DMS 273 (cell line): ENCODE data around the gene HIVEP1.
A peak's percentile ranks its signal among the peaks of the same experiment; 100 is the strongest.

Experiments used
- DNase-seq: peaks from one replicate; lab custom pipeline; 2025; ENCODE audit not compliant: unreplicated experiment; lab: John Stamatoyannopoulos, UW

HIVEP1 gene

DNA sequence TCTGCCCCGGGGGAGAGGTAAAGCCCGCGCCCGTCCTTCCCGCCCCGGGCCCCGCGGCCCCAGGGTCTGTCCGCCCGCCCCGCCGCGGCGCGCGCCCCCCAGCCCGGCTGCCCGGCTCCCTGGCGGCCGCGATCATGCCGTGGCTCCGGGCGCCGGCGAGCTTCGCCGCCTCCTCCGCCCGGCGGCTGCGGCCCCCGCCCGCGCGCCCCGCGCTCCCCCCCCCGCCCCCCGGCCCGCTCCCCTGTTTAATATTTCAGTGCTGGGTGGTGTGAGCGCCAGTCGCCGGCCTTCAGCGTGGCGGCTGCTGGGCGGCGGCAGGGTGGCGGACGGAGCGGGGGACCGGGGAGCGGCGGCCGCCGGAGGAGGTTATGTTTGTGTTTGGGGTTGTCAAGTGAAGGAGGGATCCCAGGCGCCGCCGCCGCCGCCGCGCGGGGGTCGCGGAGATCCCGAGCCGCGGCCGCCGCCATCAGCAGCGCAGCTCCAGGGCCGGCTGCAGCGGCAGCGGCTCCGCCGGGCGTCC is at the start of gene HIVEP1:
HIVEP1 (plus strand) TSS at position 275 of the 520 bp plus-strand sequence. CDS start 3,317 bp downstream, outside the sequence.
- peak; percentile 73 for DNase-seq

DNA sequence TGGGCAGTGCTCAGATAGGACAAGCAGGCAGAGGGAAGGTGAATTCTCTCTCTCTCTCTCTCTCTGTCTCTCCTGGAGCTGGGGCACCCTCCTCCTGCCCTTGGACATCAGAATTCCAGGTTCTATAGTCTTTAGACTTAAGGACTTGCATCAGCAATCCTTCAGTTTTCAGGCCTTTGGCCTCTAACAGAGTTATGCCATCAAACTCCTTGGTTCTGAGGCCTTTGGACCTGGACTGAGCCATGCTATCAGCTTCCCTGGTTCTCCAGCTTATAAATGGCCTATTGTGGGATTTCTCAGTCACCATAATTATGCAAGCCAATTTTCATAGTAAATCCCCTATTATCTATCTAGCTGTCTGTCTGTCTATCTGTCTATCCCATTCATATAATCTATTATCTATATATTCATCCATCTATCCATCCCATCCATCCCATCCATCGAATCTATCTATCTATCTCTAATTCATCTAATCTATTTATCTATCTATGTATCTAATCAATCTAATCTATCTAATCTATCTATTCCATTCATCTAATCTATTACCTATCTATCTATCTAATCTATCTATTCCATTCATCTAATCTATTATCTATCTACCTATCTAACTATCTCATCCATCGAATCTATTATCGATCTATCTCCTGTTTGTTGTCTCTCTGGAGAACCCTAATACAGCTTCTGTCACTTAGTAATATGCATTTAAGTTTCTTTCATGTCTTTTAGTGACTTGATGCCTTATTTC is 48.2 kb upstream of the HIVEP1 start:
- DNase-seq, result no peak

DNA sequence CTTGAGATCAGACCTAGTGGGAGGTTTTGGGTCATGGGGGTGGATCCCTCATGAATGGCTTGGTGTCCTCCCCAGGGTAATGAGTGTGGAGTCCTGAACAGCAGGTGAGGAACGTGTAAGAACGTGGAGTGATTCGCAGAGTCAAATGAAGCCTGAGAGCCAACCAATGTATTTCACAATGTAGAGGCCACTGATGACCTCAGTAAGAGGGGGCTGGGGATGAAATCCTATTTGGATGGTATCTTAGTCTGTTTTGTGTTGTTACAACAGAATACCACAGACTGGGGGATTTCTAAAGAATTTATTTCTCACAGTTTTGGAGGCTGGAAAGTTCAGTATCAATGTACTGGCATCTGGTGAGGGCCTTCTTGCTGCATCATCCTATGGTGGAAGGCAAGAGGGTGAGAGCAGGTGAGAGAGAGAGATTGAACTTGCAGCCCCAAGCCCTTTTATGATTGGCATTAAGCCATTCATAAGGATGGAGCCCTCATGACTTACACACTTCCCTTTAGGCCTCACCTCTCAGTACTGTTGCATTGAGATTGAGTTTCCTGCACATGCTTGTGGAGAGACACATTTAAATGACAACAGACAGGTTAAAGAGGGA is 47.3 kb upstream of the HIVEP1 start:
- DNase-seq, result no peak

DNA sequence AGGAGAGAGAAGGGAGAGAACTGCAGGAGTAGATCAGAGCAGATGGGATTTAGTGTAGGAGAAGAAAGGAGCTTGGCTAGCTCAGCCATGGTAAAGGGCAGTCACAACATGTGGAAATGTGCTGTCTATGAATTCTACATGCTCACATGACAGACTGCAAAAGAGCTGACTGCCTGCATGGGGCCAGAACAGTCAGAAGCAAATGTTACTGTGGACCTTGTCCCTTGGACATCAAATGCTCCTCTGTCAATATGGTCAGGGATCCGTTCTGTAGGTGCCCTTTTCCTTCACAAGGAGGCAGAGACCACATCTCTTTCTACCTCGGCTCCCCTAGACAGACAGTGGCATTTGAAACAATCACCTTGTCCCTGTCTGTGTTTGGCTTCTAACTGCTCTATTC is 46.6 kb upstream of the HIVEP1 start:
- DNase-seq, result no peak

DNA sequence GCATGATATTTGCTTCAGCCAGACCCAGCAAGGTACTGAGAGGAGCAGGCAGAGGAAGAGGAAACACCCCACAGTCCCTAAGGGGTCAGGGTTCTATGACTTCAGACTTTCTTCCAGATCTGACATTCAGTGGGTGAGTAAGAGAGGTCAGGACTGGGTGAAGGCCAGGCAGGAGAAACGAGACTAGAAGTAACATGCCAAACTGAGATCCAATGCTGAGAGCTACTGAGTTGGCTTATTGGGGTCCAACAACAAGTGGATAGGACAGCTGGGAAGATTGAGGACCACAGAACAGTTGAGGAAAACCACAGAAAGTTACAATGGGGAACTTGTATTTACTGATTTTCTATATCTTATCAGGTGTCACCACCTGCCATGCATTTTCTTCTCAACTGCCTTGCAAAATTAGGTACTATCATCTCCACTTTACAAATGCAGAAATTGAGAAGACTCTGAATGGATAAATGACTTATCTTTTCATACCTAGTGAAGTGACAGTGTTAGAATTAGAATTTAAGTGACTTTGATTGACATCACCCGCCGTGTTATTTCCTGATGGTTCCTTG is 43.8 kb upstream of the HIVEP1 start:
- no peak for DNase-seq

DNA sequence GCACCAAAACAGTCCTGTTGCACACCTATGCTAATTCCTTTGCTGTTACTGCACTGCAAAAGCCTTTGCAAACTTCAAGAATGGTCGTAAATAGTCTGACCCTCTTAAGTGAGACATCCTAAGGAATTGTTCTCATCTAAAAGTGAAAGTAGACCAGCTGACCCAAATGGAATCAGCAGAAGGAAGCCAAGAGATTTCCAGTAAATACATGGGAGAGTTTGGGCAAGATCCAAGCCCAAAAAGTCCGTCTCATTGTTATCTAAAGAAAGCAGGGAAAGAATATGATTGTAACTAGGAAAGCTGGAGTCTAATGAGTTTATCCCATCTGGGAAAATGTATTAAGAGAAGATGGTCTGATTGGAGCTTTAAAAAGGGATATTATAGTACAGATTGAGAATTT is 43.0 kb upstream of the HIVEP1 start:
- no peak for DNase-seq

DNA sequence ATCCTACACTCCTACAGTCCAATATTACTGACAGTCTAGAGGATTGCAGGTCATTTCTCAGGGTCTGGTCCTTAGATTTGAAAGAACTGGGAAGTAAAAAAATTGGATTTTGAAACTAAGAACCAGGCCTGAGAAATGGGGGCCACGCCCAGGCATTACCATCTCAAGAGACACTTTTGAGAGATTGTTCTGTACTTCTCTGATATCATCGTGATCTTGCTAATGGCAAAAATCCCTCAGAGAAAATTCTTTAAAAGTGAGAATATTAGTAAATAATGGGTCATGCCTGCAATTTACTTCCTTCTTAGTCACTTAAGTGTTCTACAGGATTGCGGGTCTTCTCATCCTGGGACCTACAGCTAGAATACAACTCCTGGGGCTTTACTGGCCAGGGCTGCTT is 42.0 kb upstream of the HIVEP1 start:
- no peak for DNase-seq

DNA sequence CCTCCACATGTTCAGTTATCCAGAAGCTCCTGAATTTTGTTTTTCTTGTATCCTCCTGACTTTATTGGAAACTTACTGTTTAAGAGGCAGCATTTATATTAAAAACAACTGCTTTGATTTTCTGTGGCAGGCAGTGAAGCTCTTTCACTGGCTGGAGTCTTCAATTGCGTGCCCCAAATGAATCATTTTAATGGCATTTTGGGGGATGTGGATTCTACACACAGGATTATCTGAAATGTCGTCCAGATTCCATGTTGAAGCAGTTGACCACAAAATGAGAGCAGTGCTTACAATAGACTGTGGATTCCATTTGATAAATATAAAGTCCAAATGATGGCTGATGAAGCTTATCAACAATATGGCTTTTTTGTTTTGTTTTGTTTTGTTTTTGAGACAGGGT is 41.0 kb upstream of the HIVEP1 start:
- DNase-seq, result no peak

DNA sequence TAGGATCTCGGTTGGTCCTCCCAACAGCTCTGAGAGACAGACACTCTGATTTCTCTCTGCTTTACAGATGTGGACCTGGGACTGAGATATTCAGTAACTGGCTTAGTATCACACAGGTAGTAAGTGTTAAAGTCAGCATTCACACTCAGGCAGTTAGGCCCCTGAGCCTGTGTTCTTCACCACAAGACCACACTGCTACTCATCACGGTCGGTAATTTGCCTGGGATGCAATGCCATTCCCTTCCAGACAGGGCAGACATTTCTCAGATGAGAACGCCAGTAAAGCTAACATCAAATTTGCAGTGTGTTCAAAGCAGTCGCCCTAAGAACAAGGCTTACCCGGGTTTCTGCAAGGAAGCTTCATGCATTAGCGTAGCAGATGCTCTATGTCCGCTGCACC is 39.8 kb upstream of the HIVEP1 start:
- DNase-seq, result no peak

DNA sequence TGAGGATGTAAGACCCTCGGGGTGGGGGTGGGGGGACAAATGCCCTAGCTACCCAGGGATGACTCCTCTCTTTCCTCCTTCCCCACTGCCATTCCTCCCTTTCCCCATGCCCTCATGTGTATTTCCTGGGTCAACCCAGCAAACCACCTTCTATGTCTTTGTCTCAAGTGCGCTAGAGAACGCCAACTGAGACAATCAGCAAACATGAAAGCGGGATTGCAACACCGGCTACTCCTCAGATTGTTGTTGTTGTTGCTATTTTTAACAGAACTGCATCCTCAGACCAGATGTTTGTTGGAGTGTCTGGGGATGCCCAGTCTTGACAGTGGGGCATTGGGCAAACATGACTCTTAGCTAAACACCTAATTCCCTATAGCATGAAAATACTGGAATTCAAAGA is 39.3 kb upstream of the HIVEP1 start:
- no peak for DNase-seq

DNA sequence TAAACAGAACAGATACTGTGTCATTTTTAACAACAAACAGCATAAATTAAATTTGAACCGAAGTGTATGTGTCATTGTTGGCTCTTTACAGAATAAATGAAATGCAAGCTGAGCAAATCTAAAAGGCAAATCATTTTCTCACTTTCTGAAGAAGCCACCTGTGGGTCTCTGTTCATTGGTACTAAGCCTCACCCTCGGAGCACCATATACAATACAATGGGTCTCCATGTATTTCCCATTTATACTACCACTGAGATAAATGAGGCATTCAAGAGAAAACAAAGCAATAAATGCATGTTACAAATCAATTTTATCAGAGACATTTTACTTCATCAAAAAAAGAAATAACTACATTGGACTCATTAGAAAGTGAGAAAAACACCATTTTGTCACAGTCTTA is 38.9 kb upstream of the HIVEP1 start:
- no peak for DNase-seq

DNA sequence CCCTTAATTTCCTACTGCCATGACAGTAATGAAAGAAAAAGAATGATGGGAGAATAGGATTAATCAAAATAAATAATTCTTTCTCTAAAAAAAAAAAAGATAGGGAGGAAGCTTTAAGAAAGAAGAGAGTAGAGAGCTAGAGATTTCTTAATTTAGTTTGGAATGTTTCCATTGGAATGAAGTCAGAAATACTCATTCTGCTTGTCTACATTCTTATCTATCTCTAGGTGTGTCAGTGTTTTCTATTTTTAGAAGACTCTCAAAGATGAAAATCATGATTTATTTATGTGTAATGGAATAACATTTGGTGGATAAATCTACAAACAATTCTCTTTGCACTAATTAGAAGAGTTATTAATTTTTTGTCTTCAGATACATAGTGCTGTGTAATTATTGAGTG is 38.0 kb upstream of the HIVEP1 start:
- no peak for DNase-seq

DNA sequence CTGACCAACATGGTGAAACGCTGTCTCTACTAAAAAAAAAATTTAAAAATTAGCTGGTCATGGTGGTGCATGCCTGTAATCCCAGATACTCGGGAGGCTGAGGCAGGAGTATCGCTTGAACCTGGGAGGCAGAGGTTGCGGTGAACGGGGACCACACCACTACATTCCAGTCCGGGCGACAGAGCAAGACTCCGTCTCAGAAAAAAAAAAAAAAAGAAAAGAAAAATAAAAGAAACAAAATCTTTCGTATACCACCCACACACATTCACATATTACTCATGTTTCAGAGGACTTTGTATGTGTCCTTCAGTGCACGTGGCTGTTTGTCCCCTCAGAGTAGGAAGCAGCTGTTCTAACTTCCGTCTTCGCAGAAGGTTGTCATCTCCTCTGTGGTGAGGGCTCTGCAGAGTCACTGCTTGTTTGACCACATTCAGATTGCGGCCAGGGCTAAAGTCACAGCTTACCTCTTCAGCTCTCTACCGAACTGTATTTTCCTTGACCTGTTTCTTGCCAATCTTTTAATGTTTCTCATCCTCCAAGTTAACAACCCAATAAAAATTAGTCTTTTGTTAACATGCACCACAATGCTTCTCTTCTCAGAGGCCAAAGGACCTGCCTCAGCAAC is 36.6 kb upstream of the HIVEP1 start:
- DNase-seq, result no peak

DNA sequence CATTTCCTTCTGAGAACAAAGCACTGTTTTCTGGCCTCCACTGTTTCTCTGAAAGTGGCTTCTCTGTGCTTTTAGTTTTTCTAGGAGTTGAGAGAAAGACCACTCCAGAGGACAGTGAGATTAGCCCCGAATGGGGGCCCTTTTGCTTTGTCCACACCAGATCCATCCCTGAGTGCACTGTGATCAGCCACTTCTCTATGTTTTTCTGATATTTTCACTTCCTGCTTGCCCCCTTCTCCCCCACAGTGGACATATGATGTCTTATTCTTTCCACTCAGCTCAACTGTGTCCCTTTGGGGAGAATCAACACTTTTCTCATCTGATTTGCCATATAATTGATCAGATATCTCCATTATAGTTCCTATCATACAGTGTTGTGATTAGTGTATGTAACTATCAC is 35.6 kb upstream of the HIVEP1 start:
- no peak for DNase-seq

DNA sequence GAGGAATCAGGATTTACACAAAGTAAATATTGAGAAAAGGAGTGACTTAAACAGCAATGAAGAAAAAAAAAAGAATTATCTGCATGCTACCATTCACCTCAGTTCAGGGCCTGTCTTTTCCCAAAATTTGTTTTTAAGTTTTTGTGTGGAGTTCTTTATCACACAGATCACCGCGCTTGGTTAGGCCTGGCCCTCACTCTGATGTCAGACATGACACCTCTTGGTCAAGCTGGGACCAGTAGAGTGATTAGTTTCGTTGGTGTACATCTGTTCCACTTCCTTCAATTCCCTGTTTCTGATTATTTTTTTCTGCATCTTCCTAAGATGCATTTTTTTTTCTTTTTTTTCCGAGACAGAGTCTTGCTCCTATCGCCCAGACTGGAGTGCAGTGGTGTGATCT is 34.9 kb upstream of the HIVEP1 start:
- no peak for DNase-seq

DNA sequence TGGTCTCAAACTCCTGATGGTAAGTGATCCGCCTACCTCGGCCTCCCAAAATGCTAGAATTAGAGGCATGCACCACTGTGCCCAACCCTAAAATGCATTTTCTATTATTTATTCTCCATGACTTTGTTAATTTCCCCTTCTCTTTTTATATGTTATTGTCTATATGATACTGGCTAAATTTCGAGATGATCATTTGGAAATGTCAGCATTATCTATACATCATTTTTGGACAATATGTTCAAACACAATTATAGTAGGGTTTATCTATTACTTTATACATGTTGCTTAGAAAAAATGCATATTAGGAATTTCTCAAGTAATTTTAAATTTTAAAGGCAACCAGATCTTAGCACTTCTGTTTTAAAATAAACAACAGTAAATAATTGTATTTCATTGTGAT is 34.4 kb upstream of the HIVEP1 start:
- DNase-seq, result no peak

DNA sequence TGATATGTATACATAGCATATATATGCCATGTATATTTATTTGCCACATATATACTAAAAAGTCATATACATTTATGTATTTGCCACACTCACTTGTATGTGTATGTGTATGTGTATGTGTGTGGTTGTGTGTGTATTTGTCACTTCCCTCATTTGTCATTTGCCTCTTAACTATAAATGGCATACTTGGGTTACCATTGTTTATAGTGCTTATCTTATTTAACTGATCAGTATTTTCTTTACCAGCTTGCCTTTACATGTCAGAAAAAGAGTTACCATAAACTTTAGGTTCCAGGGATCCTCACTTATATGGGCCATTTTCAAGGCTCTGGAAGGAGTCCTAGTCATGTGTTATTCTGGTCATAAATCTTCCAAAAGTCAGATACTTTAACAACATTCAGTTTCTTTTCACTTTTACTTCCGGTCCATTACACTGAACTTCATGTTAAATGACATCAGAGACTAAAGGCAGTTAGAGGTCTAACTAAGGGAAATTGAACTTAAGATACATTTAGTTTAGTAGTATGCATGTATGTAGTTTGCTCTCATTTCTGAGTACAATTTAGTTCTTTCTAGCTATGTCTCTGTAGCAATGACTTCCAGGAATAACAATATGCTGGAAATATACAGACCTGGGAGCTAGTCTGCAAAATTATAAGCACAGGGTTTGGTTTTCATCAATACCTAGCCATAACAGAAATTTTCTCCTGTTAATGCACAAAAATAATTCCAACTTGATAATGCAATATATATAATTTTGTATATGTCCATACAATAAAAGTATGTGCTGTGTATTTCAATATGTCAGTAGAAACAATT is 33.7 kb upstream of the HIVEP1 start:
- DNase-seq, result no peak

DNA sequence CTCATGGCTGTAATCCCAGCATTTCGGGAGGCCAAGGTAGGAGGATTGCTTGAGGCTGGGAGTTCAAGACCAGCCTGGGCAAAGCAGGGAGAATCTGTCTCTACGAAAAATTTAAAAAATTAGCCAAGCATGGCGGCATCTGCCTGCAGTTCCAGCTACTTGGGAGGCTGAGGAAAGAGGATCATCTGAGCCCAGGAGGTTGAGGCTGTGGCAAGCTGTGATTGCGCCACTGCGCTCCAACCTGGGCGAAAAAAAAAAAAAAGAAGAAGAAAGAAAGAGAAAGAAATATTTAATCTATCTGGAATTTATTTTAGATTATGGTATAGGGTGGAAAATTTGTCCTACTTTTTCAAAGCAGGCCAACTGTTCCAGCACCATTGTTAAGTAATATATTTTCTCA is 32.2 kb upstream of the HIVEP1 start:
- DNase-seq, result no peak

DNA sequence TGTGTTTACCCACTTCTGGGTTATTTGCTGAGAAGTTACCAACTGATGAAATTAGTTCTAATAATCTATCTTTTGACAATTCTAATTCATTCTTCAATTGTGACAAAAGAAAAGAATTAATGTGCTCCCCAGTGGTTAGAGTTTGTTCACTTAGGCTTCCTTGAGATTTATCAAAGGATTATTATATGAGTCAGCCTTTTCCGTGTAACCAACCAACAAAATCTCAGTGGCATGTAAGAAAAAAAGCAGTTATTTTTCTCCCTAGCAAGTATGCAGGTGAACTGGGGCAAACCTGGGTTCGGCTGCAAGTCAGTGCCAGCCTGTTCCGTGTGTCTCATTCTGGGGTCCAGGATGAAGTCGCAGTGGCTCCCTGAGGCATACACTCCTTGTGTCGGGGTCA is 28.8 kb upstream of the HIVEP1 start:
- no peak for DNase-seq

DNA sequence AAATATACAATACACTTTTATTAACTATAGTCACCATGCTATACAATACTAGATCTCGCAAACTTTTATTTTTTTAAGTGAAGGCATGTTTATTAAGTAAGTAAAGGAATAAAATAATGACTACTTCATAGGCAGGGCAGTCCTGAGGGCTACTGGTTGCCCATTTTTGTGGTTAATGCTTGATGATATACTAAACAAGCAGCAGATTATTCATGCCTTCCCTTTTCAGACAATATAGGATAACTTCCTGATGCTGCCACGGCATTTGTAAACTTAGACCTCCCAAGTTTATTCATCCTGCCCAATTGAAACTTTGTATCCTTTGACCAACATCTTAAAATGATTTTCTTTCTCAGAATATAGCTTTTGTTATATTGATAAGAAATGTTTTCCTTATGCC is 24.7 kb upstream of the HIVEP1 start:
- DNase-seq, result no peak

DNA sequence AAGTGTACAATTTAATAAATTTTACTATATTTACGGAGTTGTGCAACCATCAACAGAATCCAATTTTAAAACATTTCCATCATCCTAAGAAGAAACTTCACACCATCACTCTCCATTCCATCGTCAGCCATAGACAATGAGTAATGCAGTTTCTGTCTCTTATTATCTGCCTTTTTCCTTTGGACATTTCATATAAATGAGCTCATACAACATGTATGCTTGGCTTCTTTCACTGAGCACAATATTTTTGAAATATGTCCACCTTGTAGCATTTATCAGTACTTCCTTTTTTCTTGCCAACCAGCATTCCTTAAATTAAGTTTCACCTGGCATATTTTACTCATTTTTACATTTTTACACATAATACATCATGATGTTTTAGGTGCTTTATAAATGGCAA is 22.7 kb upstream of the HIVEP1 start:
- no peak for DNase-seq
